ENCODE results near the gene CD300LG.

DNA sequence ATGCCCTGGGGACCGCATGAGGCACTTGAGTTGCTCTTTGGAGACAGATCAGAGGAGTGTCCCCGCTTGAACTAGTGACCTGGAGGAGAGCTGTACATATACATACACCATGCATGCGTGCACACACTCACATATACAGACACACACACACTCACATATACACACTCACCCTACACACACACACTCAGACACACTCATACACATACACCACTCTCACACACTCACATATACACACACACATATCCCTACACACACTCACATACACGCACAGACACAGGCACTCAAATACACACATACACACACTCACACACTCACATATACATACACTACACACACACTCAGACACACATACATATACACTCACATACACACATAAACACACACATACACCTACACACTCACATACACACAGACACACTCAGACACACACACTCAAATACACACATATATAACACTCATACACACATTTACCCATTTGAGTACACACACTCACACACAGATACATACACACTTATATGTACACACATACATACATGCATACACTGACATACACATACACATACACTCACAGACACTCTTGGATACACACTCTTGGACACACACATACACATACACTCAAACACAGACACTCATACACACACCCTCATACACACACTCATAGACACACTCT, 65.8 kb downstream of the CD300LG start:
- TF ChIP-seq POLR2A (IDR thresholded peaks at IDR 0.05) = no peak
- TF ChIP-seq EP300 (IDR thresholded peaks at IDR 0.05) = no peak

All from ovary (tissue), 1 donor.